Breast epithelium (tissue), 3 donors: ENCODE results near the gene ITGA5.

ENCODE experiments used
- POLR2A ChIP-seq: fragments of 450-650 bp; IDR thresholded peaks from one replicate; pipeline ENCODE4 v1.6.1; 2016; ENCODE audit warnings: antibody characterized with exemption, mild to moderate bottlenecking, moderate library complexity
- TF ChIP-seq, protein P1 (sequence below), 3 donors: fragments of 450-650 bp; IDR thresholded peaks; one replicate each; pipeline ENCODE4 v1.5.1; 2016 to 2017; ENCODE audit warnings: antibody characterized with exemption in 3 of 3, mild to moderate bottlenecking in 3 of 3, moderate library complexity in 3 of 3

- TF ChIP-seq, protein P1, sequence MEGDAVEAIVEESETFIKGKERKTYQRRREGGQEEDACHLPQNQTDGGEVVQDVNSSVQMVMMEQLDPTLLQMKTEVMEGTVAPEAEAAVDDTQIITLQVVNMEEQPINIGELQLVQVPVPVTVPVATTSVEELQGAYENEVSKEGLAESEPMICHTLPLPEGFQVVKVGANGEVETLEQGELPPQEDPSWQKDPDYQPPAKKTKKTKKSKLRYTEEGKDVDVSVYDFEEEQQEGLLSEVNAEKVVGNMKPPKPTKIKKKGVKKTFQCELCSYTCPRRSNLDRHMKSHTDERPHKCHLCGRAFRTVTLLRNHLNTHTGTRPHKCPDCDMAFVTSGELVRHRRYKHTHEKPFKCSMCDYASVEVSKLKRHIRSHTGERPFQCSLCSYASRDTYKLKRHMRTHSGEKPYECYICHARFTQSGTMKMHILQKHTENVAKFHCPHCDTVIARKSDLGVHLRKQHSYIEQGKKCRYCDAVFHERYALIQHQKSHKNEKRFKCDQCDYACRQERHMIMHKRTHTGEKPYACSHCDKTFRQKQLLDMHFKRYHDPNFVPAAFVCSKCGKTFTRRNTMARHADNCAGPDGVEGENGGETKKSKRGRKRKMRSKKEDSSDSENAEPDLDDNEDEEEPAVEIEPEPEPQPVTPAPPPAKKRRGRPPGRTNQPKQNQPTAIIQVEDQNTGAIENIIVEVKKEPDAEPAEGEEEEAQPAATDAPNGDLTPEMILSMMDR (IDR thresholded peaks at IDR 0.05) = no peak
- no peak for TF ChIP-seq POLR2A
Measured at GRCh38 chr12:54431911-54432814, 13.1 kb upstream of the ITGA5 start.
